B cell (primary cell): ENCODE results near the gene SERPINB1.

Experiments used
- EZH2 ChIP-seq: IDR thresholded peaks from 2 replicates; pipeline ENCODE4 v1.6.1; 2012; ENCODE audit warnings: borderline replicate concordance, low read depth, mild to moderate bottlenecking, moderate library complexity, low read length; ENCODE audit not compliant: insufficient read depth, poor library complexity, severe bottlenecking
- TF ChIP-seq, protein P1 (sequence below): fragments of 200-600 bp; IDR thresholded peaks from one replicate; pipeline ENCODE4 v1.8.0; 2022; ENCODE audit warnings: antibody characterized with exemption, mild to moderate bottlenecking

DNA sequence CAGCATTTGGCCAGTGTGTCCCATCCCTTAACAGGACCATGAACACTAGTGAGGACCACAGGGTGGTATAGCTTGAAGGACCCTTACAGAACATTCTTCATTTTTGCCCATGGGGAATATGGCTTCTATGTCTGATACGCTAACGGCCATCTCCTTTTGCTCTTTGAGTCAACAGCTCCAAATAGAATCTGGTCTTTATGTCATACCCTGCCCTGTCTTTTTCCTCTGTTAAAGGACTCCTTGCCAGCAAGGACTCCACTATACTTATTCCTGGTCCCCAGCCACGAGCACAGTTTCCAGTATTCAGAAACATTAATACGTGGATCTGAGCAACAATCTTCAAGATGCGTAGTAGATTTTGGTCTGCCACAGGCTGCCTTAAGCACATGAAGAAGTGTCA is 22.5 kb downstream of the SERPINB1 start:
- TF ChIP-seq, protein P1, sequence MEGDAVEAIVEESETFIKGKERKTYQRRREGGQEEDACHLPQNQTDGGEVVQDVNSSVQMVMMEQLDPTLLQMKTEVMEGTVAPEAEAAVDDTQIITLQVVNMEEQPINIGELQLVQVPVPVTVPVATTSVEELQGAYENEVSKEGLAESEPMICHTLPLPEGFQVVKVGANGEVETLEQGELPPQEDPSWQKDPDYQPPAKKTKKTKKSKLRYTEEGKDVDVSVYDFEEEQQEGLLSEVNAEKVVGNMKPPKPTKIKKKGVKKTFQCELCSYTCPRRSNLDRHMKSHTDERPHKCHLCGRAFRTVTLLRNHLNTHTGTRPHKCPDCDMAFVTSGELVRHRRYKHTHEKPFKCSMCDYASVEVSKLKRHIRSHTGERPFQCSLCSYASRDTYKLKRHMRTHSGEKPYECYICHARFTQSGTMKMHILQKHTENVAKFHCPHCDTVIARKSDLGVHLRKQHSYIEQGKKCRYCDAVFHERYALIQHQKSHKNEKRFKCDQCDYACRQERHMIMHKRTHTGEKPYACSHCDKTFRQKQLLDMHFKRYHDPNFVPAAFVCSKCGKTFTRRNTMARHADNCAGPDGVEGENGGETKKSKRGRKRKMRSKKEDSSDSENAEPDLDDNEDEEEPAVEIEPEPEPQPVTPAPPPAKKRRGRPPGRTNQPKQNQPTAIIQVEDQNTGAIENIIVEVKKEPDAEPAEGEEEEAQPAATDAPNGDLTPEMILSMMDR, result no peak
- TF ChIP-seq EZH2, result no peak
